Liver (tissue), 9 donors: ENCODE results near the gene ZNRF4. TPM values are rescaled to one million over a fixed set of nuclear protein-coding genes. Genes with fewer than 3 reads are reported as not detected.
A peak's percentile ranks its signal among the peaks of the same experiment; 100 is the strongest.
"Not testable (repeated sequence)": the region's sequence is repeated elsewhere in the genome, so short reads cannot be mapped to it uniquely, and the experiment has no call there.

Experiments
- DNase-seq: peaks from one replicate; pipeline ENCODE4 v3.0.0-alpha.2; 2017; ENCODE audit warnings: low spot score
- H3K27ac ChIP-seq, 2 donors: one replicate each; pipeline ENCODE4 v1.7.0; 2013; ENCODE audit warnings: inconsistent platforms in 2 of 2, low read length in 2 of 2, control low read depth in 1 of 2, low read depth in 1 of 2, mild to moderate bottlenecking in 1 of 2
- H3K27me3 ChIP-seq, 4 donors: one replicate each; pipeline versions ENCODE4 v1.6.1 to v1.7.0; 2013; ENCODE audit warnings: low read length in 3 of 4, inconsistent platforms in 1 of 4, mild to moderate bottlenecking in 1 of 4, moderate library complexity in 1 of 4; ENCODE audit not compliant: control insufficient read depth in 4 of 4, insufficient read depth in 4 of 4
- H3K36me3 ChIP-seq, 4 donors: one replicate each; pipeline versions ENCODE4 v1.6.1 to v1.7.0; 2013; ENCODE audit warnings: low read length in 3 of 4, mild to moderate bottlenecking in 3 of 4, low read depth in 1 of 4, moderate library complexity in 1 of 4; ENCODE audit not compliant: control insufficient read depth in 4 of 4, insufficient read depth in 3 of 4
- H3K4me1 ChIP-seq, 4 donors: one replicate each; pipeline versions ENCODE4 v1.6.1 to v1.7.0; 2013; ENCODE audit warnings: low read length in 3 of 4, mild to moderate bottlenecking in 3 of 4, moderate library complexity in 1 of 4; ENCODE audit not compliant: control insufficient read depth in 4 of 4, insufficient read depth in 4 of 4
- H3K4me3 ChIP-seq, 3 donors: one replicate each; pipeline versions ENCODE4 v1.6.1 to v1.7.0; 2013; ENCODE audit warnings: low read length in 3 of 3, control low read depth in 1 of 3, low read depth in 1 of 3, mild to moderate bottlenecking in 1 of 3
- H3K9ac ChIP-seq, 2 donors: one replicate each; pipeline ENCODE4 v1.7.0; 2013; ENCODE audit warnings: low read length in 2 of 2, mild to moderate bottlenecking in 2 of 2, moderate library complexity in 2 of 2, control low read depth in 1 of 2, low read depth in 1 of 2
- H3K9me3 ChIP-seq, 4 donors: one replicate each; pipeline versions ENCODE4 v1.6.1 to v1.7.0; 2013; ENCODE audit warnings: low read length in 3 of 4; ENCODE audit not compliant: control insufficient read depth in 4 of 4
- ATF3 ChIP-seq: IDR thresholded peaks from 2 replicates; pipeline ENCODE4 v1.6.1; 2016; ENCODE audit warnings: antibody characterized with exemption
- CTCF ChIP-seq: fragments of 150-350 bp; IDR thresholded peaks from 2 replicates; pipeline ENCODE4 v1.5.1; 2017; ENCODE audit warnings: improper control_type of control experiment, low read depth, low read length; ENCODE audit not compliant: missing input control
- EGR1 ChIP-seq, 2 donors: IDR thresholded peaks; 2 replicates each; pipeline ENCODE4 v1.6.1; 2016 to 2018; ENCODE audit warnings: antibody characterized with exemption in 2 of 2, low read depth in 2 of 2
- FOXA1 ChIP-seq: IDR thresholded peaks from 2 replicates; pipeline ENCODE4 v1.6.1; 2016; ENCODE audit warnings: antibody characterized with exemption
- FOXA2 ChIP-seq: IDR thresholded peaks from 2 replicates; pipeline ENCODE4 v1.6.1; 2016; ENCODE audit warnings: antibody characterized with exemption
- GABPA ChIP-seq, 2 donors: IDR thresholded peaks in 1 of 2; conservative IDR thresholded peaks in 1 of 2; 2 replicates each; pipeline ENCODE4 v1.6.1; 2016; ENCODE audit warnings: antibody characterized with exemption in 2 of 2, mild to moderate bottlenecking in 1 of 2, moderate library complexity in 1 of 2
- HNF4A ChIP-seq, 2 donors: conservative IDR thresholded peaks; 2 replicates each; pipeline ENCODE4 v1.6.1; 2016; ENCODE audit warnings: antibody characterized with exemption in 2 of 2, mild to moderate bottlenecking in 2 of 2
- HNF4G ChIP-seq: IDR thresholded peaks from 2 replicates; pipeline ENCODE4 v1.6.1; 2016; ENCODE audit warnings: antibody characterized with exemption
- JUND ChIP-seq, 2 donors: IDR thresholded peaks; 2 replicates each; pipeline ENCODE4 v1.6.1; 2016; ENCODE audit warnings: antibody characterized with exemption in 2 of 2
- MAX ChIP-seq: IDR thresholded peaks from 2 replicates; pipeline ENCODE4 v1.6.1; 2016; ENCODE audit warnings: antibody characterized with exemption
- NR2F2 ChIP-seq: IDR thresholded peaks from 2 replicates; pipeline ENCODE4 v1.6.1; 2016; ENCODE audit warnings: antibody characterized with exemption
- RAD21 ChIP-seq, 2 donors: IDR thresholded peaks; 2 replicates each; pipeline ENCODE4 v1.6.1; 2016; ENCODE audit warnings: antibody characterized with exemption in 2 of 2, mild to moderate bottlenecking in 2 of 2
- REST ChIP-seq: IDR thresholded peaks from 2 replicates; pipeline ENCODE4 v1.6.1; 2016; ENCODE audit warnings: antibody characterized with exemption, mild to moderate bottlenecking
- RXRA ChIP-seq, 2 donors: IDR thresholded peaks; 2 replicates each; pipeline ENCODE4 v1.6.1; 2017 to 2018; ENCODE audit warnings: antibody characterized with exemption in 2 of 2, mild to moderate bottlenecking in 1 of 2
- SP1 ChIP-seq: IDR thresholded peaks from 2 replicates; pipeline ENCODE4 v1.6.1; 2018; ENCODE audit warnings: antibody characterized with exemption, mild to moderate bottlenecking
- TAF1 ChIP-seq: conservative IDR thresholded peaks from 2 replicates; pipeline ENCODE4 v1.6.1; 2016; ENCODE audit warnings: antibody characterized with exemption, mild to moderate bottlenecking
- YY1 ChIP-seq: IDR thresholded peaks from 2 replicates; pipeline ENCODE4 v1.6.1; 2016; ENCODE audit warnings: antibody characterized with exemption, mild to moderate bottlenecking
- ZBTB33 ChIP-seq: IDR thresholded peaks from 2 replicates; pipeline ENCODE4 v1.6.1; 2016; ENCODE audit warnings: antibody characterized with exemption
- WGBS: extraction: QIAGEN DNeasy Blood & Tissue Kit; methylation state at CpG from one replicate; pipeline ENCODE4 v1.1.7; 2013; 5-methylcytosine and 5-hydroxymethylcytosine counted together
- polyA plus RNA-seq, 2 donors: library from polyadenylated mRNA; stranded (reverse) in 1 of 2; unstranded in 1 of 2; fragments of 200-250 nt in 1 of 2; fragments of >200 nt in 1 of 2; fragmentation: Nextera tagmentation in 1 of 2; extraction: Ambion mirVana in 1 of 2; gene quantifications; one replicate each; pipeline versions ENCODE4 v1.2.1 to v1.2.3, GENCODE V29; 2013 to 2015
- total RNA-seq, 2 donors: library from RNA; depleted of rRNA; stranded (reverse); fragments of >200 nt; gene quantifications; one replicate each; pipeline ENCODE4 v1.2.3, GENCODE V29; 2014
- donor health status: healthy.
- donor health status: healthy.
- donor health status: healthy.
- donor health status: healthy.
- donor health status: healthy.

ZNRF4 gene
- total and polyA plus RNA-seq, 4 donors: not detected

- no peak for DNase-seq
- Histone ChIP-seq H3K27me3 (no peaks in the 10 kb centered on the region), H3K36me3 (no peaks in the 10 kb centered on the region), H3K9ac (no peak overlapping the region), H3K27ac (no peak overlapping the region), H3K4me1 (peaks cover 14 to 27% (median 24%) of the 10 kb centered on the region in 4 donors), H3K4me3 (no peak overlapping the region), H3K9me3 (no peaks in the 10 kb centered on the region)
- no peak for TF ChIP-seq YY1
- no peak for TF ChIP-seq FOXA2
- peak; percentile 79 to 82 for TF ChIP-seq HNF4A (conservative IDR thresholded peaks at IDR 0.05)
- no peak for TF ChIP-seq SP1
- peak; percentile 43 to 73 for TF ChIP-seq RXRA (IDR thresholded peaks at IDR 0.05)
- TF ChIP-seq REST: no peak
- TF ChIP-seq RAD21 (IDR thresholded peaks at IDR 0.05): no peak
- peak; percentile 30 for TF ChIP-seq HNF4G
- TF ChIP-seq MAX: no peak
- TF ChIP-seq EGR1 (IDR thresholded peaks at IDR 0.05; ENCODE audit: low read depth in 2 of 2): no peak
- no peak for TF ChIP-seq GABPA (IDR thresholded peaks at IDR 0.05 in 1 of 2, conservative IDR thresholded peaks at IDR 0.05 in 1 of 2)
- TF ChIP-seq NR2F2: no peak
- no peak for TF ChIP-seq FOXA1
- TF ChIP-seq JUND (IDR thresholded peaks at IDR 0.05): peak in 1 of 2 donors; percentile 44
- no peak for TF ChIP-seq TAF1
- TF ChIP-seq ATF3: no peak
- no peak for TF ChIP-seq CTCF
- no peak for TF ChIP-seq ZBTB33
- 20% methylated on average over 3 of the region's 3 CpGs for WGBS
Observed at GRCh38 chr19:5485286-5485636, 30.0 kb downstream of the ZNRF4 start.

- 92% methylated on average over 4 of the region's 4 CpGs for WGBS
- not testable (repeated sequence) for H3K36me3 ChIP-seq, DNase-seq, H3K9ac ChIP-seq, H3K9me3 ChIP-seq, H3K4me3 ChIP-seq, H3K27ac ChIP-seq, H3K27me3 ChIP-seq
- peaks cover 14 to 27% (median 24%) of the 10 kb centered on the region in 4 donors for H3K4me1 ChIP-seq
Observed at GRCh38 chr19:5485658-5486057, 30.4 kb downstream of the ZNRF4 start.
